Measurements from ENCODE around the gene VTCN1. TPM values are rescaled to one million over a fixed set of nuclear protein-coding genes. Genes with fewer than 3 reads are reported as not detected.
"Not testable (repeated sequence)": the region's sequence is repeated elsewhere in the genome, so short reads cannot be mapped to it uniquely, and the experiment has no call there.

Gene VTCN1
- 0.52 and 1.3 TPM in 2 replicates for total RNA-seq (2022)
- percentile 32 among the genes with signal in this experiment for Bru-seq, nascent RNA
- BruChase-seq, experiment 1, labeled RNA remaining after a 2-hour chase = percentile 16 among the genes with signal in this experiment
- percentile 17 among the genes with signal in this experiment for BruChase-seq, experiment 2, labeled RNA remaining after a 6-hour chase
- long read RNA-seq, partial matches to known transcripts = 0 of 1 reads
- long read RNA-seq, other reads (novel, unspliced or antisense) = 0 of 1 reads

GRCh38 chr1:117210831-117211261, at the start of gene VTCN1:
Gene VTCN1 (minus strand): TSS chr1:117210927. CDS start chr1:117210855, 72 bp downstream.
- H3K36me3 Mint-ChIP-seq (ENCODE audit: insufficient read depth, unreplicated experiment) = no peaks in the 10 kb centered on the region
- peak within 1 kb of the TSS; percentile 69 for H3K27ac Mint-ChIP-seq (ENCODE audit: unreplicated experiment)
- no TSS peak for BruUV-seq (replicated peaks)
- no peaks in the 10 kb centered on the region for H3K27me3 ChIP-seq (replicated peaks; ENCODE audit: control insufficient read depth, insufficient read depth, low read length)
- peak within 1 kb of the TSS; percentile 23 for H3K4me3 Mint-ChIP-seq (ENCODE audit: unreplicated experiment)
- peaks cover 11% of the 10 kb centered on the region for H3K4me1 Mint-ChIP-seq (ENCODE audit: low read depth, unreplicated experiment)
- ChIA-PET POLR2A (no interaction called here), CTCF (no interaction called here)
- H3K9me3 ChIP-seq = no peaks in the 10 kb centered on the region
- no peaks in the 10 kb centered on the region for H3K9me3 Mint-ChIP-seq (ENCODE audit: unreplicated experiment)
- intact Hi-C loops (cut with micrococcal nuclease; ENCODE audit: unreplicated experiment) = no loop called here
- no peaks in the 10 kb centered on the region for H3K27me3 Mint-ChIP-seq (ENCODE audit: insufficient read depth, unreplicated experiment)
- no peak within 1 kb of the TSS for H3K4me3 ChIP-seq (ENCODE audit: low read depth, low read length)
- TF ChIP-seq CTCF (IDR thresholded peaks at IDR 0.05; ENCODE audit: insufficient read depth in 1 of 2, low read depth in 1 of 2, low read length in 1 of 2, severe bottlenecking in 1 of 2, unreplicated experiment in 1 of 2) = no peak
- no peaks in the 10 kb centered on the region for H3K36me3 ChIP-seq (ENCODE audit: control insufficient read depth, insufficient read depth, low read length)
- peaks cover 8% of the 10 kb centered on the region; the same call in 1 of the 2 replicates for H3K4me1 ChIP-seq
- DNase-seq = peak; percentile 20 to 65

GRCh38 chr1:117258791-117259190, 48.1 kb upstream of the VTCN1 start:
- no peak for TF ChIP-seq CTCF (IDR thresholded peaks at IDR 0.05; ENCODE audit: insufficient read depth in 1 of 2, low read depth in 1 of 2, low read length in 1 of 2, severe bottlenecking in 1 of 2, unreplicated experiment in 1 of 2)

GRCh38 chr1:117258075-117258474, 47.3 kb upstream of the VTCN1 start:
- H3K4me3 ChIP-seq (ENCODE audit: low read depth, low read length); H3K36me3 ChIP-seq (ENCODE audit: control insufficient read depth, insufficient read depth, low read length); DNase-seq; CTCF ChIA-PET; H3K27me3 ChIP-seq (replicated peaks; ENCODE audit: control insufficient read depth, insufficient read depth, low read length); H3K27ac Mint-ChIP-seq (ENCODE audit: unreplicated experiment); BruUV-seq (replicated peaks); POLR2A ChIA-PET; intact Hi-C loops (cut with micrococcal nuclease; ENCODE audit: unreplicated experiment); H3K27me3 Mint-ChIP-seq (ENCODE audit: insufficient read depth, unreplicated experiment); H3K36me3 Mint-ChIP-seq (ENCODE audit: insufficient read depth, unreplicated experiment); H3K4me1 ChIP-seq; H3K9me3 ChIP-seq; H3K4me1 Mint-ChIP-seq (ENCODE audit: low read depth, unreplicated experiment); H3K4me3 Mint-ChIP-seq (ENCODE audit: unreplicated experiment): not testable (repeated sequence)
- peaks cover 19% of the 10 kb centered on the region for H3K9me3 Mint-ChIP-seq (ENCODE audit: unreplicated experiment)

More at GRCh38 chr1:117258791-117259190, 48.1 kb upstream of the VTCN1 start:
- Mint-ChIP-seq H3K4me1 (ENCODE audit: low read depth, unreplicated experiment) (no peaks in the 10 kb centered on the region), H3K4me3 (ENCODE audit: unreplicated experiment) (no peak overlapping the region), H3K36me3 (ENCODE audit: insufficient read depth, unreplicated experiment) (no peaks in the 10 kb centered on the region), H3K27me3 (ENCODE audit: insufficient read depth, unreplicated experiment) (no peaks in the 10 kb centered on the region), H3K9me3 (ENCODE audit: unreplicated experiment) (peaks cover 19% of the 10 kb centered on the region), H3K27ac (ENCODE audit: unreplicated experiment) (no peak overlapping the region)
- H3K36me3 ChIP-seq (ENCODE audit: control insufficient read depth, insufficient read depth, low read length) = no peaks in the 10 kb centered on the region
- intact Hi-C loops (cut with micrococcal nuclease; ENCODE audit: unreplicated experiment) = no loop called here
- POLR2A ChIA-PET = no interaction called here
- no peaks in the 10 kb centered on the region for H3K9me3 ChIP-seq
- H3K4me3 ChIP-seq (ENCODE audit: low read depth, low read length) = no peak overlapping the region
- no peaks in the 10 kb centered on the region for H3K4me1 ChIP-seq
- H3K27me3 ChIP-seq (replicated peaks; ENCODE audit: control insufficient read depth, insufficient read depth, low read length) = no peaks in the 10 kb centered on the region
- no peak for DNase-seq
- CTCF ChIA-PET = no interaction called here
- BruUV-seq (replicated peaks) = no TSS peak
